ENCODE data around the gene HSPA12B. TPM values are rescaled to one million over a fixed set of nuclear protein-coding genes. Genes with fewer than 3 reads are reported as not detected.

The HSPA12B gene, protein sequence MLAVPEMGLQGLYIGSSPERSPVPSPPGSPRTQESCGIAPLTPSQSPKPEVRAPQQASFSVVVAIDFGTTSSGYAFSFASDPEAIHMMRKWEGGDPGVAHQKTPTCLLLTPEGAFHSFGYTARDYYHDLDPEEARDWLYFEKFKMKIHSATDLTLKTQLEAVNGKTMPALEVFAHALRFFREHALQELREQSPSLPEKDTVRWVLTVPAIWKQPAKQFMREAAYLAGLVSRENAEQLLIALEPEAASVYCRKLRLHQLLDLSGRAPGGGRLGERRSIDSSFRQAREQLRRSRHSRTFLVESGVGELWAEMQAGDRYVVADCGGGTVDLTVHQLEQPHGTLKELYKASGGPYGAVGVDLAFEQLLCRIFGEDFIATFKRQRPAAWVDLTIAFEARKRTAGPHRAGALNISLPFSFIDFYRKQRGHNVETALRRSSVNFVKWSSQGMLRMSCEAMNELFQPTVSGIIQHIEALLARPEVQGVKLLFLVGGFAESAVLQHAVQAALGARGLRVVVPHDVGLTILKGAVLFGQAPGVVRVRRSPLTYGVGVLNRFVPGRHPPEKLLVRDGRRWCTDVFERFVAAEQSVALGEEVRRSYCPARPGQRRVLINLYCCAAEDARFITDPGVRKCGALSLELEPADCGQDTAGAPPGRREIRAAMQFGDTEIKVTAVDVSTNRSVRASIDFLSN
- 10 to 100 TPM; 14.6 to 22.1 TPM for total RNA-seq
- 10 to 100 TPM; 21.8 to 31.8 (median 26.0) TPM for polyA plus RNA-seq (ENCODE audit: insufficient read length in 6 of 6)
- long read RNA-seq, donor 1, transcript HSPA12B-201 (13 exons, 3,151 nt), result major isoform, 7 of 79 reads
- long read RNA-seq, donor 1, partial matches to known transcripts, result 7 of 79 reads
- long read RNA-seq, donor 1, other reads (novel, unspliced or antisense), result 65 of 79 reads
- long read RNA-seq, donor 2, transcript HSPA12B-201 (13 exons, 3,151 nt), result major isoform, 10 of 67 reads
- long read RNA-seq, donor 2, partial matches to known transcripts, result 0 of 67 reads
- long read RNA-seq, donor 2, other reads (novel, unspliced or antisense), result 57 of 67 reads
- long read RNA-seq, donor 3, transcript HSPA12B-201 (13 exons, 3,151 nt), result major isoform, 7 of 68 reads
- long read RNA-seq, donor 3, partial matches to known transcripts, result 25 of 68 reads
- long read RNA-seq, donor 3, other reads (novel, unspliced or antisense), result 36 of 68 reads
- long read RNA-seq, donor 4, partial matches to known transcripts, result 0 of 2 reads
- long read RNA-seq, donor 4, other reads (novel, unspliced or antisense), result 0 of 2 reads
- long read RNA-seq, donor 5, transcript HSPA12B-201 (13 exons, 3,151 nt), result major isoform, 7 of 7 reads
- long read RNA-seq, donor 5, partial matches to known transcripts, result 0 of 7 reads
- long read RNA-seq, donor 5, other reads (novel, unspliced or antisense), result 0 of 7 reads
- long read RNA-seq, donor 6, transcript HSPA12B-201 (13 exons, 3,151 nt), result major isoform, 6 of 6 reads
- long read RNA-seq, donor 6, partial matches to known transcripts, result 0 of 6 reads
- long read RNA-seq, donor 6, other reads (novel, unspliced or antisense), result 0 of 6 reads
- long read RNA-seq, donor 7, partial matches to known transcripts, result 0 of 1 reads
- long read RNA-seq, donor 7, other reads (novel, unspliced or antisense), result 0 of 1 reads
- long read RNA-seq, donor 8, transcript HSPA12B-201 (13 exons, 3,151 nt), result major isoform, 5 of 5 reads
- long read RNA-seq, donor 8, partial matches to known transcripts, result 0 of 5 reads
- long read RNA-seq, donor 8, other reads (novel, unspliced or antisense), result 0 of 5 reads
- long read RNA-seq, donor 9, result 0 reads
- long read RNA-seq, donor 10, partial matches to known transcripts, result 0 of 3 reads
- long read RNA-seq, donor 10, other reads (novel, unspliced or antisense), result 0 of 3 reads
- long read RNA-seq, donor 11, result 0 reads
- long read RNA-seq, donor 12, partial matches to known transcripts, result 33 of 97 reads
- long read RNA-seq, donor 12, other reads (novel, unspliced or antisense), result 60 of 97 reads

DNA sequence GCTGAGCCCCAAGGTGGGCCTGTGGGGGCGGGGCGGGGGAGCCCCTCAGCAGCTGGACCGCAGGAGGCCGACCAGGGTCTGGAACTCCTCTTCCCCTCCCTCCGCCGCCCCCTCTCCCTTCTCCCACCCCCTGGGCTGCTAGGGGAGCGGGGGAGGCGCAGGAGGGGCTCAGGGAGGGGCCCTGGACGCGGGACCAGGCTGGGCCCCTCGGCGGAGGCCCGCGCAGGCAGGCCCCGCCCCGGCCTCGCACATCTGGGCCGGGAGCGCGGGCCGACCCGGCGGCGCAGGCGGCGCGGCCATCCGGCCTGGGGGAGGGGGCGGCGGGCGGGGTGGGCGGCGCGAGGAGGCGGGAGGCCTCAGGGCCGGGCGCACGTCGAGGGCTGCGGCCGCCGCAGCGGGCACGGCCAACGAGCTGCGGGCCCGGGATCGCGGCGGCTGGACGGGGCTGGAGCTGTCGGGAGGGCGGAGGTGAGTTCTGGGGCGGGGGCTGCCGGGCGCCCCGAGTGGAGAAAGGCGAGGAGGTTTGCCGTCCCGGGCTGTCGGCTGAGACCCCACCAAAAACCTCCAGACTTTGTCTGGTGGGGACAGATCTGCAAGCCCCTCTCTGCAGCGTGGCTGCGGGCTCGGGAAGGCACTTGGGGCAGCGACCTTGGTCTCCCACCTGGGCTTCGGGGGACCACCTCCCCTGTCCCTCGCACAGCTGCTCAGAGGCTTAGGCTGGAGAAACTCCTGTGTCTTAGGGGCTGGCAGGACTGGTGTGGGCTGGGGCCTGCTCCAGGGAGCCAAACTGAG lies at the start of gene HSPA12B:
TSS of gene HSPA12B (plus strand) at position 359 of the 792 bp plus-strand sequence. CDS start 5,990 bp downstream, outside the sequence.
- ATAC-seq (peak; percentile 8), DNase-seq (peak in 1 of 4 donors; percentile 70)
- Histone ChIP-seq H3K9me3 (no peaks in the 10 kb centered on the region), H3K4me3 (peak within 1 kb of the TSS; percentile 21 to 51), H3K27ac (peak within 1 kb of the TSS; percentile 57 to 69), H3K27me3 (peaks cover 5 to 58% of the 10 kb centered on the region in 2 donors), H3K4me1 (peaks cover 6 to 28% of the 10 kb centered on the region in 2 donors), H3K36me3 (no peaks in the 10 kb centered on the region)
- intact Hi-C loops (cut with DNase I), result no loop called here
- TF ChIP-seq, protein P1, sequence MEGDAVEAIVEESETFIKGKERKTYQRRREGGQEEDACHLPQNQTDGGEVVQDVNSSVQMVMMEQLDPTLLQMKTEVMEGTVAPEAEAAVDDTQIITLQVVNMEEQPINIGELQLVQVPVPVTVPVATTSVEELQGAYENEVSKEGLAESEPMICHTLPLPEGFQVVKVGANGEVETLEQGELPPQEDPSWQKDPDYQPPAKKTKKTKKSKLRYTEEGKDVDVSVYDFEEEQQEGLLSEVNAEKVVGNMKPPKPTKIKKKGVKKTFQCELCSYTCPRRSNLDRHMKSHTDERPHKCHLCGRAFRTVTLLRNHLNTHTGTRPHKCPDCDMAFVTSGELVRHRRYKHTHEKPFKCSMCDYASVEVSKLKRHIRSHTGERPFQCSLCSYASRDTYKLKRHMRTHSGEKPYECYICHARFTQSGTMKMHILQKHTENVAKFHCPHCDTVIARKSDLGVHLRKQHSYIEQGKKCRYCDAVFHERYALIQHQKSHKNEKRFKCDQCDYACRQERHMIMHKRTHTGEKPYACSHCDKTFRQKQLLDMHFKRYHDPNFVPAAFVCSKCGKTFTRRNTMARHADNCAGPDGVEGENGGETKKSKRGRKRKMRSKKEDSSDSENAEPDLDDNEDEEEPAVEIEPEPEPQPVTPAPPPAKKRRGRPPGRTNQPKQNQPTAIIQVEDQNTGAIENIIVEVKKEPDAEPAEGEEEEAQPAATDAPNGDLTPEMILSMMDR (IDR thresholded peaks at IDR 0.05), result no peak

DNA sequence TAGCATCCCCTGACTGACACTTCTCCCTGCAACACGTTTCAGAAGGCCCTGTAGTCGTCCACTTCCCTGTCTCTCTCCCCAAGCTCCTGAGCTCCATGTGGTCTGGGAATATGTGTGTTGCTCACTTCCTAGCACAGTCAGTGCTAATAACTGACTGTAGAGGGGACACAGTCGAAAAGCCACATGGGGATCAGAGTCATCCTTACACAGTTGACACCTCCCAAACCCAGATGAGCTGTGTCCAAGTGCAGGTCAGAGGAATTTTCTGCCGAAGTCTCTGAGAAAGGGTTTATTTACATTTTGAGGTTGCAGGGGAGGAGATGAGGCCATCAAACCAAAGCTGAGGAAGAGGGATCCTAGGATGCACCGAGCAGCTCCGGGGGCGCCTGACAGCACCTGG lies 47.1 kb upstream of the HSPA12B start:
- intact Hi-C loops (cut with DNase I), result no loop called here
- ATAC-seq, result no peak
- Histone ChIP-seq H3K27ac (no peak overlapping the region), H3K4me1 (peaks cover 2 to 19% of the 10 kb centered on the region in 2 donors), H3K9me3 (no peaks in the 10 kb centered on the region), H3K27me3 (peaks cover 17 to 42% of the 10 kb centered on the region in 2 donors), H3K4me3 (no peak overlapping the region), H3K36me3 (no peaks in the 10 kb centered on the region)
- no peak for DNase-seq
- TF ChIP-seq, protein P1 (IDR thresholded peaks at IDR 0.05), result no peak

DNA sequence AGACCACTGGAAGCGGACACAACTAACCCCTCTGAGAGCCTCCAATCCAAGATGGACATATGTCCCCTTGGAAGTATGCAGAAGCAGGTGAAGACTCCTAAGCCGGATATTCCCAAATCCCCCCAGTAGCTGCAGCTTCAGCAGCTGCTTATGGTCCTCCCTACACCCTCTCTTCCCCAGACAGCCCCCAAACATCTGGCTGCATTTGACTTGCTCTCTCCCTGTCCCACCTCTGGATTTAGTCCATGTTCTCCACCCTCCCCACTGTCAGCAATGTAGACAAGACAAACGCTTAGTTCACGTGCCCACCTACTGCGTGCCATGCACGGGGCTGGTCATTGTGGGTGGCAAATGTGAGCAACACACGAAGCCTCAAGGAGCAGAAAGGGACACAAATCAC lies 46.1 kb upstream of the HSPA12B start:
- no peak overlapping the region for H3K27ac ChIP-seq
- intact Hi-C loops (cut with DNase I), result no loop called here
- DNase-seq, result no peak

More for the DNA sequence above, 46.1 kb upstream of the HSPA12B start:
- ATAC-seq, result no peak
- Histone ChIP-seq H3K4me1 (peaks cover 2 to 14% of the 10 kb centered on the region in 2 donors), H3K9me3 (no peaks in the 10 kb centered on the region), H3K27me3 (peaks cover 13 to 32% of the 10 kb centered on the region in 2 donors), H3K36me3 (peaks cover 0 to 4% of the 10 kb centered on the region in 2 donors), H3K4me3 (no peak overlapping the region)
- TF ChIP-seq, protein P1 (IDR thresholded peaks at IDR 0.05), result no peak

Measured in left lung (tissue), 14 donors.